ENCODE measurements around the gene ZFAND3. TPM values are rescaled to one million over a fixed set of nuclear protein-coding genes. Genes with fewer than 3 reads are reported as not detected.

ZFAND3 gene
- total RNA-seq, 2 experiments from 2014 or later = 34.4 to 37.0 TPM

GRCh38 chr6:37923514-37923913 lies 104.0 kb downstream of the ZFAND3 start:
- H3K36me3 Mint-ChIP-seq (ENCODE audit: low read depth) = peaks cover 7% of the 10 kb centered on the region
- DNase-seq (no peak), ATAC-seq (ENCODE audit: poor library complexity) (no peak)
- Histone ChIP-seq H3K27ac (ENCODE audit: low read depth in 1 of 2, low read length in 2 of 2) (no peak overlapping the region), H3K4me1 (ENCODE audit: insufficient read depth, low read length) (peaks cover 13% of the 10 kb centered on the region), H3K36me3 (ENCODE audit: insufficient read depth, low read length) (no peaks in the 10 kb centered on the region), H3K4me3 (ENCODE audit: low read length) (no peak overlapping the region), H3K27me3 (ENCODE audit: control insufficient read depth in 1 of 2, insufficient read depth in 2 of 2, low read length in 2 of 2) (no peaks in the 10 kb centered on the region), H3K9me3 (ENCODE audit: control insufficient read depth in 1 of 2, insufficient read depth in 1 of 2, low read length in 2 of 2) (no peaks in the 10 kb centered on the region)
- H3K27me3 Mint-ChIP-seq = no peaks in the 10 kb centered on the region
- ChIA-PET POLR2A (interaction anchor here (0.6 to 1.1 kb wide), 2 partner anchors 13 to 100 kb away, joined by 3 read pairs; no protein-coding TSS in a partner anchor), CTCF (interaction anchor here (1.0 kb wide), 1 partner anchor 16 kb away, joined by 3 read pairs; no protein-coding TSS in a partner anchor)
- no peak overlapping the region for H3K4me3 Mint-ChIP-seq
- H3K27ac Mint-ChIP-seq = no peak overlapping the region
- intact Hi-C loops (cut with DNase I, micrococcal nuclease) = no loop called here
- no peak for TF ChIP-seq CTCF (IDR thresholded peaks at IDR 0.05)
- H3K9me3 Mint-ChIP-seq = no peaks in the 10 kb centered on the region
- H3K4me1 Mint-ChIP-seq (ENCODE audit: low read depth) = peaks cover 72% of the 10 kb centered on the region

- H3K4me1 ChIP-seq (ENCODE audit: insufficient read depth, low read length) = peaks cover 10% of the 10 kb centered on the region
- H3K9me3 Mint-ChIP-seq = no peaks in the 10 kb centered on the region
- ChIA-PET POLR2A (no interaction called here), CTCF (interaction anchor here (1.4 kb wide), 1 partner anchor 15 kb away, joined by 3 read pairs; no protein-coding TSS in a partner anchor)
- no peak overlapping the region for H3K4me3 ChIP-seq (ENCODE audit: low read length)
- no peak overlapping the region for H3K27ac ChIP-seq (ENCODE audit: low read depth in 1 of 2, low read length in 2 of 2)
- no peaks in the 10 kb centered on the region for H3K27me3 ChIP-seq (ENCODE audit: control insufficient read depth in 1 of 2, insufficient read depth in 2 of 2, low read length in 2 of 2)
- H3K36me3 Mint-ChIP-seq (ENCODE audit: low read depth) = peaks cover 5% of the 10 kb centered on the region
- H3K4me1 Mint-ChIP-seq (ENCODE audit: low read depth) = peaks cover 56% of the 10 kb centered on the region
- ATAC-seq (ENCODE audit: poor library complexity) = no peak
- no peak overlapping the region for H3K4me3 Mint-ChIP-seq
- H3K27ac Mint-ChIP-seq = no peak overlapping the region
- H3K36me3 ChIP-seq (ENCODE audit: insufficient read depth, low read length) = no peaks in the 10 kb centered on the region
- TF ChIP-seq CTCF (IDR thresholded peaks at IDR 0.05) = no peak
- intact Hi-C loops (cut with DNase I, micrococcal nuclease) = no loop called here
- DNase-seq = no peak
- H3K27me3 Mint-ChIP-seq = no peaks in the 10 kb centered on the region
- no peaks in the 10 kb centered on the region for H3K9me3 ChIP-seq (ENCODE audit: control insufficient read depth in 1 of 2, insufficient read depth in 1 of 2, low read length in 2 of 2)
These were observed 107.1 kb downstream of the ZFAND3 start for GRCh38 chr6:37926661-37927060.

- no peaks in the 10 kb centered on the region for H3K27me3 Mint-ChIP-seq
- Histone ChIP-seq H3K4me3 (ENCODE audit: low read length) (no peak overlapping the region), H3K27ac (ENCODE audit: low read depth in 1 of 2, low read length in 2 of 2) (no peak overlapping the region), H3K4me1 (ENCODE audit: insufficient read depth, low read length) (peaks cover 6% of the 10 kb centered on the region), H3K9me3 (ENCODE audit: control insufficient read depth in 1 of 2, insufficient read depth in 1 of 2, low read length in 2 of 2) (no peaks in the 10 kb centered on the region), H3K27me3 (ENCODE audit: control insufficient read depth in 1 of 2, insufficient read depth in 2 of 2, low read length in 2 of 2) (no peaks in the 10 kb centered on the region), H3K36me3 (ENCODE audit: insufficient read depth, low read length) (no peaks in the 10 kb centered on the region)
- H3K4me1 Mint-ChIP-seq (ENCODE audit: low read depth) = peaks cover 55% of the 10 kb centered on the region
- H3K27ac Mint-ChIP-seq = no peak overlapping the region
- DNase-seq (no peak), ATAC-seq (ENCODE audit: poor library complexity) (no peak)
- ChIA-PET POLR2A (no interaction called here), CTCF (interaction anchor here (0.9 kb wide), 1 partner anchor 20 kb away, joined by 3 read pairs; no protein-coding TSS in a partner anchor)
- H3K9me3 Mint-ChIP-seq = no peaks in the 10 kb centered on the region
- H3K36me3 Mint-ChIP-seq (ENCODE audit: low read depth) = peaks cover 12% of the 10 kb centered on the region
- TF ChIP-seq CTCF (IDR thresholded peaks at IDR 0.05) = no peak
- intact Hi-C loops (cut with DNase I, micrococcal nuclease) = no loop called here
- no peak overlapping the region for H3K4me3 Mint-ChIP-seq
These were observed 108.7 kb downstream of the ZFAND3 start for GRCh38 chr6:37928217-37928616.
